ENCODE data around the gene CAPN3.
"Not testable (repeated sequence)": the region's sequence is repeated elsewhere in the genome, so short reads cannot be mapped to it uniquely, and the experiment has no call there.

CAPN3 gene

DNA sequence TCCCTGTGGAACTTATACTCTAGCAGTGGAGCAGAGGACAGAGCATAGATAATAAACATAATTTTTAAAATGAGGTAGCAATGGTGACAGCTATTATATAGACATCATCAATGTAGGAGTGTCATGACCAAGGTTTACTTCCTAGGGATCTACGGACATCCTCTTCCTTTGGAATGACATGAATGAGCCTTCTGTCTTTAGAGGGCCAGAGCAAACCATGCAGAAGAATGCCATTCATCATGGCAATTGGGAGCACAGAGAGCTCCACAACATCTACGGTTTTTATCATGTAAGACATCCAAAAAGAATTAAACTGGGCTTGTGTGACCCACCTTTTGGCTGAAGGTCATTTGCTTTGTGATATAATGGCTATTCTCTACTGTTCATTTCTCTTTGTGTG lies 30.1 kb upstream of the CAPN3 start:
- no peak for DNase-seq (ENCODE audit: extremely low spot score)
- ChIA-PET POLR2A (no interaction called here), CTCF (interaction anchor here (1.1 to 2.7 kb wide), 3 partner anchors 11 to 33 kb away, joined by 3 to 15 read pairs (median 3); no protein-coding TSS in a partner anchor)
- TF ChIP-seq, protein P1, sequence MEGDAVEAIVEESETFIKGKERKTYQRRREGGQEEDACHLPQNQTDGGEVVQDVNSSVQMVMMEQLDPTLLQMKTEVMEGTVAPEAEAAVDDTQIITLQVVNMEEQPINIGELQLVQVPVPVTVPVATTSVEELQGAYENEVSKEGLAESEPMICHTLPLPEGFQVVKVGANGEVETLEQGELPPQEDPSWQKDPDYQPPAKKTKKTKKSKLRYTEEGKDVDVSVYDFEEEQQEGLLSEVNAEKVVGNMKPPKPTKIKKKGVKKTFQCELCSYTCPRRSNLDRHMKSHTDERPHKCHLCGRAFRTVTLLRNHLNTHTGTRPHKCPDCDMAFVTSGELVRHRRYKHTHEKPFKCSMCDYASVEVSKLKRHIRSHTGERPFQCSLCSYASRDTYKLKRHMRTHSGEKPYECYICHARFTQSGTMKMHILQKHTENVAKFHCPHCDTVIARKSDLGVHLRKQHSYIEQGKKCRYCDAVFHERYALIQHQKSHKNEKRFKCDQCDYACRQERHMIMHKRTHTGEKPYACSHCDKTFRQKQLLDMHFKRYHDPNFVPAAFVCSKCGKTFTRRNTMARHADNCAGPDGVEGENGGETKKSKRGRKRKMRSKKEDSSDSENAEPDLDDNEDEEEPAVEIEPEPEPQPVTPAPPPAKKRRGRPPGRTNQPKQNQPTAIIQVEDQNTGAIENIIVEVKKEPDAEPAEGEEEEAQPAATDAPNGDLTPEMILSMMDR (IDR thresholded peaks at IDR 0.05; ENCODE audit: control extremely low read depth, extremely low read depth, low read depth, missing control alignments), result no peak

DNA sequence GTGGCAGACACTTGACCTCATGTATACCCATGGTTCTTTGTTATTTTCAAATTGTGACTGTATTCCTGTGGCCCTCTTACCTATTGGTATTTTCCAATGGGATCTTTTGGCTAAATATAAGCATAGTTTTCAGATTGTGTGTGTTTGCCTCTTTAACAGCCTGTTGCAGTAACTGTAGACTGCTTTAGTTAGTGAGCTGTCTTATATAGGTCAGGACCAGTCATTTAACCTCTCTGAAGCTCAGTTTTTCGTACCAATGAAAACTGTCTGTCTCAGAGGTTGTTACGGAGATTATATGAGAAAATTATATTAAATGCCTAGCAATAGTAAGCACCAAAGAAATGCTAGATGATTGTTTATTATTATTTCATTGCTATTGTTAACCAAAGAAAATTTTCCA lies 29.3 kb upstream of the CAPN3 start:
- no peak for DNase-seq (ENCODE audit: extremely low spot score)
- POLR2A ChIA-PET, result no interaction called here
- TF ChIP-seq, protein P1 (IDR thresholded peaks at IDR 0.05; ENCODE audit: control extremely low read depth, extremely low read depth, low read depth, missing control alignments), result no peak
- CTCF ChIA-PET, result interaction anchor here (1.1 to 2.7 kb wide), 2 partner anchors 11 to 12 kb away, joined by 3 to 15 read pairs; no protein-coding TSS in a partner anchor

DNA sequence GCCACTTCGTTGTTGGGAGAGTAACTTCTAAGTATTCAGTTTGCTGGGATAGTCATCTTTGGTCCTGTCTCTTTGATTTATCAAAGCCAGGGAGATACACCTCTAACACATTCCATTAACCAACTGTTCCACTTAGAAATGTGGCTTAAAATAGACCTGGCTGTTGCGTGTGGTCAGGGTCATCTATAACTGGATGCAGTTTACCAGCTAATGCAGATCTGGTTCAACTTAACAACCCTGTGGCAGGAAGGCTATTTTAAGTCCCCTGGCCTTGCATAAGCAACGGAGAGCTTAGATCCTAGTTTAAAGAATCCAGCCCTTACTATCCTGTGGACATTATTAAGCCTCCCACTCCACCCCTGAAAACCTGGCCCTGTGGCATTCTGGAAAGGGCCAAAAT lies 28.1 kb upstream of the CAPN3 start:
- DNase-seq (ENCODE audit: extremely low spot score), result no peak
- ChIA-PET CTCF (interaction anchor here (0.8 kb wide), 1 partner anchor 17 kb away, joined by 3 read pairs; no protein-coding TSS in a partner anchor), POLR2A (no interaction called here)
- TF ChIP-seq, protein P1 (IDR thresholded peaks at IDR 0.05; ENCODE audit: control extremely low read depth, extremely low read depth, low read depth, missing control alignments), result no peak

DNA sequence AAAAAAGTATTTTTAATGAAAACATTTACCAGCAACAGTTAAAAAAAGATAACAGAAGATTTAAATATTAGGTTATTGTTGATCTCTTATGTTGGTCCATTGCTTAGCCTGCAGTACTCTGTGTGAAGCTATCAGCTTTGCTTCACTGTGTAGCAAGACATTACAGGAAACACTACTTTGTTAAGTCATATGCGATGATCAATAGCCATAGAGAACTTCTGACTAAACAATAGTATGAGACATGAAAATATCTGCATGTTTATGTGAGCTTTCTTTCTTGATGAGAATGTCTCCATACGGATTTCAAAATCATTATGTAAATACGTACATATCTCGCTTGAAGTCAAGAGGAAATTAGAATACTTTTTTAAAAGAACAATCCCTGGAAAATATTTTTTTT lies 27.0 kb upstream of the CAPN3 start:
- DNase-seq (ENCODE audit: extremely low spot score), result no peak
- ChIA-PET POLR2A (no interaction called here), CTCF (interaction anchor here (2.9 kb wide), 1 partner anchor 15 kb away, joined by 7 read pairs; no protein-coding TSS in a partner anchor)
- TF ChIP-seq, protein P1 (IDR thresholded peaks at IDR 0.05; ENCODE audit: control extremely low read depth, extremely low read depth, low read depth, missing control alignments), result no peak

DNA sequence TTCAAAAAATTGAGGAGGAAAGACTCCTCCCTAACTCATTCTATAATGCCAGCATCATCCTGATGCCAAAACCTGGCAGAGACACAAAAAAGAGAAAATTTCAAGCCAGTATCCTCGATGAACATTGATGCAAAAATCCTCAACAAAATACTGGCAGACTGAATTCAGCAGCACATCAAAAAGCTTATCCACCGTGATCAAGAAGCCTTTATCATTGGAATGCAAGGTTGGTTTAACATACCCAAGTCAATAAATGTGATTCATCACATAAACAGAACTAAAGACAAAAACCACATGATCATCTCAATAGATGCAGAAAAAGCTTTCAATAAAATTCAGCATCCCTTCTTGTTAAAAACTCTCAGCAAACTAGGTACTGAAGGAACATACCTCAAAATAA lies 24.2 kb upstream of the CAPN3 start:
- POLR2A ChIA-PET, result no interaction called here

DNA sequence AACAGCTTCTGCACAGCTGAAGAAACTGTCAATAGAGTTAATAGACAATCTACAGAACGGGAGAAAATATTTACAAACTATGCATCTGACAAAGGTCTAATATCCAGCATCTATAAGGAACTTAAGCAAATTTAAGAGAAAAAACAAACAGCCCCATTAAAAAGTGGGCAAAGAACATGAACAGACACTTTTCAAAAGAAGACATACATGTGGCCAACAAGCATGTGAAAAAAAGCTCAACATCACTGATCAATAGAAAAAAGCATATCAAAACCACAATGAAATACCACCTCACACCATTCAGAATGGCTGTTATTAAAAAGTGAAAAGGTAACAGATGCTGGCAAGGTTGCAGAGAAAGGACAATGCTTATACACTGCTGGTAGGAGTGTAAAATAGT lies 22.7 kb upstream of the CAPN3 start:
- CTCF ChIA-PET; DNase-seq (ENCODE audit: extremely low spot score); POLR2A ChIA-PET: not testable (repeated sequence)

More for the DNA sequence above, 24.2 kb upstream of the CAPN3 start:
- CTCF ChIA-PET, result interaction anchor here (1.0 kb wide), 1 partner anchor 21 kb away, joined by 4 read pairs; no protein-coding TSS in a partner anchor
- DNase-seq (ENCODE audit: extremely low spot score), result no peak
- TF ChIP-seq, protein P1 (IDR thresholded peaks at IDR 0.05; ENCODE audit: control extremely low read depth, extremely low read depth, low read depth, missing control alignments), result no peak

DNA sequence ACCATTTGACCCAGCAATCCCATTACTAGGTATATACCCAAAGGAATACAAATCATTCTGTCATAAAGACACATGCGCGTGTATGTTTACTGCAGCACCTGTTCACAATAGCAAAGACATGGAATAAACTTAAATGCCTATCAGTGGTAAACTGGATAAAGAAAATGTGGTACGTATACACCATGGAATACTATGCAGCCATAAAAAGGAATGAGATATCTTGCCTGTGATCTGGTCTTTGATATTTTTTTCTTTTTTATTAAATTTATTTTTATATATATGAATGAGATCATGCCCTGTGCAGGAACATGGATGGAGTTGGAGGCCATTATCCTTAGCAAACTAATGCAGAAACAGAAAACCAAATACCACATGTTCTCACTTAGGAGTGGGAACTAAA lies 22.2 kb upstream of the CAPN3 start:
- DNase-seq (ENCODE audit: extremely low spot score); POLR2A ChIA-PET; CTCF ChIA-PET: not testable (repeated sequence)

DNA sequence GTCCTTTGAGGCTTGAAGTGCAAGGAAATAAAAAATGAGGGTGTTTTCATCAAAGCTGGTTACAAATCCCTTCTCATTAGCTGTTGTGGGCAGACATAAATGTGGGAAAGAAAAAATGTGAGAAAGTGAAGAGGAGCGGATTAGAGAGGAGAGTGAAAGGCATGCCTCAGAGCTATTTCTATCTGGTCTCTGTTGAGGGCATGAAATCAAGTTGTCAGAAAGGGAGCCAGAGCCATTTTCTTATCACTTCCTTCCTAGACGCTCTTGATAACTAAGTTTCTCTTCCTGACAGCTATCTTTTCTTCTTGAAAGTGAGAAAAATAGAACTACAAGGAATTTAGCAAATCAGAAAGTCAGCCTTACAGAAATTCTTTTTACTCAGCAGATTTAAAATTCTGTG lies 20.8 kb upstream of the CAPN3 start:
- TF ChIP-seq, protein P1 (IDR thresholded peaks at IDR 0.05; ENCODE audit: control extremely low read depth, extremely low read depth, low read depth, missing control alignments), result no peak

More for the DNA sequence above, 20.8 kb upstream of the CAPN3 start:
- DNase-seq (ENCODE audit: extremely low spot score), result no peak
- POLR2A ChIA-PET, result no interaction called here
- CTCF ChIA-PET, result no interaction called here
